ENCODE results near the gene FHIP1A. TPM values are rescaled to one million over a fixed set of nuclear protein-coding genes. Genes with fewer than 3 reads are reported as not detected.

Gene FHIP1A
- total and polyA plus RNA-seq, 2 of the 13 experiments (the other 11 are each of a cell fraction or from before 2014, with no cell fraction given), result 4.1 to 6.2 TPM

- no peak for TF ChIP-seq TIGD3 (CRISPR knock-in tag; IDR thresholded peaks at IDR 0.05; ENCODE audit: borderline replicate concordance)
- TF ChIP-seq TFAP4 (IDR thresholded peaks at IDR 0.05; ENCODE audit: borderline replicate concordance, low read depth), result no peak
- no peak for TF ChIP-seq NR3C1 (CRISPR knock-in tag; IDR thresholded peaks at IDR 0.05)
- no peak for TF ChIP-seq ZNF318 (CRISPR knock-in tag; IDR thresholded peaks at IDR 0.05)
- TF ChIP-seq MLLT10 (CRISPR knock-in tag; IDR thresholded peaks at IDR 0.05), result no peak
- no peak for TF ChIP-seq ZMYM3 (CRISPR knock-in tag; IDR thresholded peaks at IDR 0.05)
- TF ChIP-seq TEF (CRISPR knock-in tag; IDR thresholded peaks at IDR 0.05), result no peak
- TF ChIP-seq KAT8 (CRISPR knock-in tag; IDR thresholded peaks at IDR 0.05), result no peak
- TF ChIP-seq ZSCAN12 (CRISPR knock-in tag; IDR thresholded peaks at IDR 0.05), result no peak
- TF ChIP-seq CBX5 (CRISPR knock-in tag; IDR thresholded peaks at IDR 0.05; ENCODE audit: borderline replicate concordance), result no peak
- no peak for TF ChIP-seq ZFP36L2 (CRISPR knock-in tag; IDR thresholded peaks at IDR 0.05)
- no peak for TF ChIP-seq ISL2 (CRISPR knock-in tag; IDR thresholded peaks at IDR 0.05)
- TF ChIP-seq ARID3A (IDR thresholded peaks at IDR 0.05; ENCODE audit: low read depth, low read length), result no peak
- TF ChIP-seq TRIM22 (IDR thresholded peaks at IDR 0.05), result no peak
These were observed 716 bp downstream of the FHIP1A start (continued) for GRCh38 chr4:151409470-151410313.

Data from HepG2 (cell line).